AG04449 (cell line): ENCODE data around the gene PRKCE.

ENCODE experiments used
- CTCF ChIA-PET: fragments of 350-600 bp; formaldehyde crosslinking; extraction: SDS; loops from one replicate; lab custom pipeline; 2021; ENCODE audit warnings: antibody characterized with exemption; lab: Yijun Ruan, JAX
- POLR2A ChIA-PET: fragments of 400-600, 350-600 bp; formaldehyde crosslinking; extraction: SDS; loops from one replicate; lab custom pipeline; 2020; ENCODE audit warnings: antibody characterized with exemption, inconsistent platforms; lab: Yijun Ruan, JAX
- DNase-seq: peaks from one replicate; pipeline ENCODE4 v3.0.0-alpha.2; 2010; ENCODE audit warnings: low read depth, low spot score
- H3K4me3 ChIP-seq: 2 replicates; pipeline ENCODE4 v1.5.1; 2011; ENCODE audit warnings: low read depth, mild to moderate bottlenecking, control low read depth, low read length
- TF ChIP-seq, protein P1 (sequence below): IDR thresholded peaks from one replicate; pipeline ENCODE4 v1.5.1; 2011; ENCODE audit warnings: mild to moderate bottlenecking, moderate library complexity, low read length, control low read depth, inconsistent platforms; ENCODE audit not compliant: insufficient read depth; ENCODE audit errors: missing control alignments

The PRKCE gene

GRCh38 chr2:46165916-46166315, 514.4 kb downstream of the PRKCE start:
- DNase-seq: no peak
- no peak overlapping the region for H3K4me3 ChIP-seq
- ChIA-PET CTCF (no interaction called here), POLR2A (no interaction called here)
- TF ChIP-seq, protein P1, sequence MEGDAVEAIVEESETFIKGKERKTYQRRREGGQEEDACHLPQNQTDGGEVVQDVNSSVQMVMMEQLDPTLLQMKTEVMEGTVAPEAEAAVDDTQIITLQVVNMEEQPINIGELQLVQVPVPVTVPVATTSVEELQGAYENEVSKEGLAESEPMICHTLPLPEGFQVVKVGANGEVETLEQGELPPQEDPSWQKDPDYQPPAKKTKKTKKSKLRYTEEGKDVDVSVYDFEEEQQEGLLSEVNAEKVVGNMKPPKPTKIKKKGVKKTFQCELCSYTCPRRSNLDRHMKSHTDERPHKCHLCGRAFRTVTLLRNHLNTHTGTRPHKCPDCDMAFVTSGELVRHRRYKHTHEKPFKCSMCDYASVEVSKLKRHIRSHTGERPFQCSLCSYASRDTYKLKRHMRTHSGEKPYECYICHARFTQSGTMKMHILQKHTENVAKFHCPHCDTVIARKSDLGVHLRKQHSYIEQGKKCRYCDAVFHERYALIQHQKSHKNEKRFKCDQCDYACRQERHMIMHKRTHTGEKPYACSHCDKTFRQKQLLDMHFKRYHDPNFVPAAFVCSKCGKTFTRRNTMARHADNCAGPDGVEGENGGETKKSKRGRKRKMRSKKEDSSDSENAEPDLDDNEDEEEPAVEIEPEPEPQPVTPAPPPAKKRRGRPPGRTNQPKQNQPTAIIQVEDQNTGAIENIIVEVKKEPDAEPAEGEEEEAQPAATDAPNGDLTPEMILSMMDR: no peak

DNA sequence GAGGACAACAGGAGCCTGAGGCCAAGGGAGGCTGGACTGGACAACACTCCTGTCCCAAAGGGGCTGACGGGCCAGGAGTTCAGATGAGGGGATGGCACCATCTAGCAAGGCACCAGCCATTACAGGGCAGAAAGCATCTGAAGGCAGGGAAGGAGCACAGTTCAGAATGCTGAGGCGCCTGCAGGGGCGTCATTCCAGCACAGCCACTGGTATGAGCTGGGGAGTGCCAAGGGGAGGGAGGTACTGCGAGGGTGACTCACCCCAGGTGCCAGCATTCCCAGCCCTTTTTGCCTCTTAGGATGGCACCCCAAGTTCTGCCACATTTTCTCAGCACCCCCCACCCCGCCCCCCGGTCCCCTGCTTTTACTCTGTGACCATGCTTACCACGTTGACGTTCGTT, 515.9 kb downstream of the PRKCE start:
- no peak for DNase-seq
- H3K4me3 ChIP-seq: no peak overlapping the region
- ChIA-PET CTCF (interaction anchor here (1.0 kb wide), 1 partner anchor 104 kb away, joined by 3 read pairs; no protein-coding TSS in a partner anchor), POLR2A (no interaction called here)
- TF ChIP-seq, protein P1: no peak

DNA sequence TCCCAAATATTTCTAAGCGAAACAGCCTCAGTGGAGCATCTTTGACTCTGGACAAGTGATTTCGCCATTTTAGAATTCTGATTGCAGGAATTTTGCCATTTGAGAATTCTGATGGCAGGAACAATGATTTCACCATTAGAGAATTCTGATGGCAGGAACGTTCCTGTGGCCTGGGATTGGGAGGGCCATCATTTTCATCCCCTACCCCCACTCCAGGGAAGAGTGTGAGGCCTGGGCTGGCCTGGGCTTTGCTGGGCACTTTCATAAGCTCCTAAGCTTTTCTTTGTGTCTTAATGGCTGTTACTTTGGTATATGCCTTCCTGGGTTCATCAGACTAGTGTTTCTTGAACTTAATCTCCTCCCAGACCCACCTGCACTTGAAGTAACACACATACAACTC, 516.4 kb downstream of the PRKCE start:
- POLR2A ChIA-PET: no interaction called here
- CTCF ChIA-PET: interaction anchor here (1.0 kb wide), 1 partner anchor 105 kb away, joined by 3 read pairs; no protein-coding TSS in a partner anchor
- no peak for DNase-seq
- H3K4me3 ChIP-seq: no peak overlapping the region
- TF ChIP-seq, protein P1: no peak

GRCh38 chr2:46169467-46169866, 518.0 kb downstream of the PRKCE start:
- CTCF ChIA-PET: interaction anchor here (1.0 kb wide), 1 partner anchor 17 kb away, joined by 3 read pairs; no protein-coding TSS in a partner anchor

DNA sequence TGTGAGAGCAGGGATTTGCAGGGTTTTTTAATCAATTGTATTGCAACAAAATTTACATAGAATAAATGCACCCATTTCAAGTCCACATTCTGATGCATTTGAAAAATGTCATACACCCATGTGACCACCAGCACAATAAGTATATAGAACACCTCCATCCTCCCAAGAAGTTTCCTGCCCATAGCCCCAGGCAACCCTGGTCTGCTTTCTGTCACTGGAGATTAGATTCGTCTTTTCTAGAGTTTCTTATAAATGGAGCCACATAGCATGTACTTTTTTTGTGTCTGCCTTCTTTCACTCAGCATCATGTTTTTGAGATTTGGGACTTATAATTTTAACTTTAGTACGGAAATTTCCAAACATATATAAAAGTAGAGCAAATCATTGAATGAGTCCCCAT, 518.6 kb downstream of the PRKCE start:
- CTCF ChIA-PET: no interaction called here
- no peak overlapping the region for H3K4me3 ChIP-seq
- DNase-seq: no peak
- TF ChIP-seq, protein P1: no peak
- POLR2A ChIA-PET: no interaction called here

More at GRCh38 chr2:46169467-46169866, 518.0 kb downstream of the PRKCE start:
- H3K4me3 ChIP-seq: no peak overlapping the region
- TF ChIP-seq, protein P1: no peak
- no peak for DNase-seq
- POLR2A ChIA-PET: no interaction called here

DNA sequence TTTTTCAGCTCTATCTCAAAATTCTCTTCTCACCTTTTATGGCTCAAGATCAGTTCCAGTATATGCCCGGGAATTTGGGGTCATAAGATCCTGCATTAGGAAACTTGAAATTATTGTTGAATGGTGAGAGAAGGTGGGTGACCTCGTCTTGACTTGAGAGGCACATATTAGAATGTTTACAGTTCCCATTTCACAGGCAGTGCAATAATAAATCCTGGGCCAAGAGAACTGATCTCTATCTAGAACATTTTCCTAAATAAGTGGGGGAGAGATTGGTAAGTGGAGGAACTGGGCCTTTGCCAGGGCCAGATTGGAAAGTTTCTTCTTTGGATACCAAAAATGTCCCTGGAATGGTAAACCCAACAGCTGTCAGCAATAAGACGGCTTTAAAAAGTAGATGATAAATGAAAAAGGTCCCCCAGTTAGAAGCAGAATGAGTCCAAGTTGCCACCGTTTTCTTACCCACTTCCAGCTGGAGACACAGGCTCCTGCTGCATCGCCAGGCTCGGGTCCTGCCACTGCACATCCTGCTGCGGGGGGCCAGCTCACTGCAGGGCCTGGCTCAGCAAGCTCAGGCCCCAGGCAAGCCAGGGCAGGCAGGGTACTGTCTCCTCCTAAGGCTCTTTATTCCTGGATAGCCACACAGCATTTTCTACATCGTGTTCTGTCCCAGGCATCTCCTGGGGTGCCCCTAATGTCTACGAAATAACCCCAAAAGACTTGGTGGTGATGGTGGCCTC, 519.3 kb downstream of the PRKCE start:
- TF ChIP-seq, protein P1: no peak
- H3K4me3 ChIP-seq: no peak overlapping the region
- POLR2A ChIA-PET: interaction anchor here (1.9 kb wide), 1 partner anchor 126 kb away, joined by 14 read pairs; the partner anchor contains the start of gene EPAS1
- no peak for DNase-seq
- CTCF ChIA-PET: interaction anchor here (1.0 to 1.6 kb wide), 4 partner anchors 10 to 195 kb away, joined by 3 to 7 read pairs (median 4); no protein-coding TSS in a partner anchor
